Prostate gland (tissue), 2 donors: Measurements from ENCODE around the gene ZNF653. TPM values are rescaled to one million over a fixed set of nuclear protein-coding genes. Genes with fewer than 3 reads are reported as not detected.
"Not testable (repeated sequence)": the region's sequence is repeated elsewhere in the genome, so short reads cannot be mapped to it uniquely, and the experiment has no call there.

Experiments
- DNase-seq: peaks from one replicate; pipeline ENCODE4 v3.0.0-alpha.2; 2019; ENCODE audit warnings: low spot score
- H3K27ac ChIP-seq, 2 donors: fragments of 200-600 bp; sonication (generic); 2 replicates each; pipeline ENCODE4 v1.5.1; 2017 to 2019
- H3K27me3 ChIP-seq: fragments of 200-600 bp; sonication (generic); replicated peaks from 2 replicates; pipeline ENCODE4 v1.5.1; 2019; ENCODE audit not compliant: insufficient read depth
- H3K36me3 ChIP-seq, 2 donors: fragments of 200-600 bp; sonication (generic); 1 replicate in 1 of 2; 2 replicates in 1 of 2; pipeline versions ENCODE4 v1.5.1 to v1.8.1; 2017 to 2019
- H3K4me1 ChIP-seq: fragments of 200-600 bp; sonication (generic); replicated peaks from 2 replicates; pipeline ENCODE4 v1.5.1; 2019
- H3K4me3 ChIP-seq, 2 donors: fragments of 200-600 bp; sonication (generic); 2 replicates each; pipeline ENCODE4 v1.5.1; 2017 to 2019
- H3K9me3 ChIP-seq: fragments of 200-600 bp; sonication (generic); 2 replicates; pipeline ENCODE4 v1.5.1; 2017
- CTCF ChIP-seq, 4 experiments: fragments of 200-600 bp in 2 of 4; fragments of 450-650 bp in 2 of 4; sonication (generic) in 2 of 4; IDR thresholded peaks; 1 replicate in 3 of 4; 2 replicates in 1 of 4; pipeline ENCODE4 v1.5.1; 2016 to 2019; ENCODE audit warnings: antibody characterized with exemption in 4 of 4, mild to moderate bottlenecking in 2 of 4, moderate library complexity in 2 of 4
- POLR2A ChIP-seq: fragments of 450-650 bp; IDR thresholded peaks from one replicate; pipeline ENCODE4 v1.6.1; 2016; ENCODE audit warnings: antibody characterized with exemption, mild to moderate bottlenecking
- POLR2AphosphoS5 ChIP-seq: sonication (generic); formaldehyde crosslinking; IDR thresholded peaks from one replicate; pipeline ENCODE4 v1.6.1; 2017; ENCODE audit warnings: antibody characterized with exemption
- WGBS: methylation state at CpG from one replicate; pipeline ENCODE4 v1.1.5; 2018; 5-methylcytosine and 5-hydroxymethylcytosine counted together
- intact Hi-C: fragments of 100-400 bp; cut with DNase I; formaldehyde crosslinking; loops from one replicate; pipeline ENCODE4 v1.14.2; 2022
- total RNA-seq, 2 donors: library from RNA; depleted of rRNA; stranded (reverse); fragments of >200 nt; gene quantifications; one replicate each; pipeline ENCODE4 v1.1.0, GENCODE V29; 2016

Gene ZNF653
- total RNA-seq, 2 donors from 2014 or later: 11.2 to 25.8 TPM

DNA sequence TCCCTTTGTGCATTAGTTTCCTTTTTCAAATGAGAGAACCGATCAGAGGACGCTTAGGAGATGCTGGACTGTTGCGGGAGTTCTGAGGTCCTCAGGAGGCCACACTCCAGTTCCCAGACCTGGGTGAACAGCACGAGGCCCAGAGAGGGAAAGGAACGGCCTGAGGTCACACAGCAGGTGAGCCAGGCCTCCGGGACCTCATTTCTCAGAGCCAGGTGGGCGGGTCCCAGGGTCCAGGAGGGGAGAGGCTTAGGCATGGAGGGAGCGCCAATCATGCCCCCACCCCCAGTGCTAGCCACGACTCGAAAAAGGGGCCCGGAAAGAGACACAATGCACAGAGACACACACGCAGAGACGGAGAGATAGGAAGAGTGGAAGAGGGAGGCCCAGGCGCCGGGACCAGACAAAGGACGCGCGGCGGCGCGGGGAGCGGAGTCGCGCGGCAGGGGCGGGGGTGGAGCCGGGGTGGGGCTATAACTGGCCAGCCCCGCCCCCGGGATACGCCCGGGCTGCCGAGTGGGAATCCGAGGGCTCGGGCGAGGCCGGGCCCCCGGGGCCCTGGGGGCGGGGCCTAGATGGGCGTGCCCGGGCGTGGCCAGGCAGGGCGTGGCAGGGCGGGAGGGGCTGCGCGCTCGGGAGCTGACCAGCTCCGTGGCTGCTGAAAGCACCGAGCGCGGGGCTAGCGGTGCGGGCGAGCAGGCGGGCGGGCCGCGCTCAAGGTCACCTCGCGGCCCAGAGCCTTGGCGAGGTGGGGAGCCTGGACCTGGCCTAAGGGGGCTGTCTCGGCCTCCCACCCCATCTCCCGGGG, 26.3 kb downstream of the ZNF653 start:
- H3K27me3 ChIP-seq: peaks cover 26% of the 10 kb centered on the region
- H3K9me3 ChIP-seq: no peaks in the 10 kb centered on the region
- no peaks in the 10 kb centered on the region for H3K36me3 ChIP-seq
- WGBS: 30% methylated on average over 49 of the region's 62 CpGs
- intact Hi-C loops: no loop called here
- no peak overlapping the region for H3K27ac ChIP-seq
- H3K4me3 ChIP-seq: no peak overlapping the region
- no peaks in the 10 kb centered on the region for H3K4me1 ChIP-seq
- no peak for TF ChIP-seq POLR2AphosphoS5
- TF ChIP-seq POLR2A: no peak
- TF ChIP-seq CTCF (IDR thresholded peaks at IDR 0.05): no peak
- no peak for DNase-seq

DNA sequence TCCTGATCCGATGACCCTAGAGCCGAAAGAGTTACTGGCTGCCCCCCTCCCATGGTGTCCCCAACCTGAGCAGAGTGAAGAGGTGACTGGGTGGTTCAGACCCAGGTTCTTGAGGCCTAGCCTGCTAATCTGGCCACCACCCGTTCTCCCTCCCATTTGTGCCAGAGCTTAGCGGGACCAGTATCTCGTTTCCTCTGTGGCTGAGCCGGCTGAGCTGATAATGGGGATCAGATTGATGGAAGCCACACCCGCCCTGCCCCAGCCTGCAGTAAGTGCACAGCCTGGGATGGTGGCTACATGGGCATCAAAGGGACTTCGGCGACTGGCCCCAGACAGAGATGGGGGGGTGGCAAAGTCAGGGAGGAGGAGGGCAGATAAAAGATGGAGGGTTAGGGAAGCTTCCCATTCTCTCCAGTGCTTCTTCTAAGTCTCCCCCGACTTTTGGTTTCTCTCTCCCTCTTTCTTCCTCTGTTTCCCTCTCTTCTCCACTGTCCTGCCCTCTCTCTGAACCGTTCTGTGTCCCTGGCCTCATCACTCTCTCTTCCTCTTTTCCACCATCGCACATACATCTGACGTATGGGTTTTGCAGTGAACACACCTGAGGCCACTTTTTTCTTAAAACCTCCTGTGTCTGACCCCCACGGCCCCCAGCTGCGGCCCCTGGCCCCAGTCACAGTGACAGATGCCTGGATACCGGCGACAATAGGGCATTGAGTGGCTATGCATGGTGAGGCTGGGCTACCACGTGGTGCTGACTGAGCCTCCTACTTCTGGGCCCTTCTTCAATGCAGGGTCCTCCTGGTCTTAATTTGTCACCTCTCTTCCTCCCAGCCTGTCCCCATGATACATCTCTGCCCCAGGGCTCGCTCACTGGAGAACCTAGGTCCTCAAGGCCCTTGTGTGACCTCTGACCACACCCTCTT, 27.2 kb downstream of the ZNF653 start:
- Histone ChIP-seq H3K36me3 (no peaks in the 10 kb centered on the region), H3K4me1 (no peaks in the 10 kb centered on the region), H3K9me3 (no peaks in the 10 kb centered on the region), H3K27me3 (peaks cover 21% of the 10 kb centered on the region), H3K4me3 (no peak overlapping the region), H3K27ac (no peak overlapping the region)
- no peak for DNase-seq
- 62% methylated on average over 19 of the region's 19 CpGs for WGBS
- intact Hi-C loops: no loop called here
- TF ChIP-seq POLR2AphosphoS5 (no peak), CTCF (IDR thresholded peaks at IDR 0.05) (no peak), POLR2A (no peak)

DNA sequence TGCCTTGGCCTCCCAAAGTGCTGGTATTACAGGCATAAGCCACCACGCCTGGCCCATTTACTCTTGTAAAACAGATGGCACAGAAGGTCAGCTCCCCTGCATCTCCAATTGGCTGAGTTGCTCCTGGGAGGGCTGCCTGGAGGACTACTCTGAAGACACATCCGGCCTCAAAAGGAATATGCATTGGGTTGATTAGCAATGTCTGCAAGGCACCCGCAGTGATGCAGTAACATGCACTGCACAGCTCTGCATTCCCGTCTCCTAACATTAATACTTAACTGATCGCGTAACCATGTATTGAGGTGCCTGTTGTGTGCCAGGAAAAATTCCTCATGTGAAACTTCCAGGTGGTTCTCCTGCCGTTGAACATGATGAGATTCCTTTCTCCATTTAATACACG, 29.8 kb downstream of the ZNF653 start:
- Histone ChIP-seq H3K27ac (no peak overlapping the region), H3K9me3 (no peaks in the 10 kb centered on the region), H3K4me3 (no peak overlapping the region), H3K36me3 (no peaks in the 10 kb centered on the region), H3K27me3 (peaks cover 13% of the 10 kb centered on the region), H3K4me1 (no peaks in the 10 kb centered on the region)
- TF ChIP-seq POLR2A (no peak), CTCF (IDR thresholded peaks at IDR 0.05) (no peak), POLR2AphosphoS5 (no peak)
- no peak for DNase-seq
- WGBS: 66% methylated on average over 8 of the region's 8 CpGs
- intact Hi-C loops: no loop called here

GRCh38 chr19:11475343-11475742, 30.3 kb downstream of the ZNF653 start:
- 88% methylated on average over 3 of the region's 3 CpGs for WGBS
- H3K27me3 ChIP-seq, H3K27ac ChIP-seq, H3K36me3 ChIP-seq, H3K4me1 ChIP-seq, DNase-seq, H3K9me3 ChIP-seq, H3K4me3 ChIP-seq, intact Hi-C loops: not testable (repeated sequence)

DNA sequence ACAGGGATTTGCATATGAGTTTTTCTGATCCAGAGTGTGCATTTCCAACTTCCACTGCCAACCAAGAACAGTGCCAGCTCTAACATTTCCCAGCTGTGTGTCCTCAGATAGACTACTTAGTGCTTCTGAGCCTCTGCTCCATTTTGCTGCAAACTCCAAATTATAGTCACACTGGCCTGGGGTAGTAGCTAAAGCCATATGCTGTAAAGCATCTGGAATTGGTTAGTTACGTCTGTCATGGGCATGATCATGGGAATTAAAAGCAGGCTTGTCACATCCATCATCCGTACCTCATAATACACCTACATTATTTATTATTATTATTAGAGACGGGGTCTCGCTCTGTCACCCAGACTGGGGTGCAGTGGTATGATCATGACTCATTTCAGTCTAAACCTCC, 31.9 kb downstream of the ZNF653 start:
- intact Hi-C loops: no loop called here
- TF ChIP-seq POLR2A: no peak
- TF ChIP-seq CTCF (IDR thresholded peaks at IDR 0.05): no peak
- TF ChIP-seq POLR2AphosphoS5: no peak
- Histone ChIP-seq H3K4me1 (no peaks in the 10 kb centered on the region), H3K4me3 (no peak overlapping the region), H3K27ac (no peak overlapping the region), H3K36me3 (no peaks in the 10 kb centered on the region), H3K27me3 (no peaks in the 10 kb centered on the region), H3K9me3 (no peaks in the 10 kb centered on the region)
- no peak for DNase-seq
- 68% methylated on average over 4 of the region's 4 CpGs for WGBS

GRCh38 chr19:11468266-11468845, 37.3 kb downstream of the ZNF653 start:
- H3K36me3 ChIP-seq, H3K27me3 ChIP-seq, intact Hi-C loops, H3K9me3 ChIP-seq, H3K4me3 ChIP-seq, H3K27ac ChIP-seq, DNase-seq, H3K4me1 ChIP-seq: not testable (repeated sequence)
- WGBS: 46% methylated on average over 8 of the region's 8 CpGs
